SHP77 (cell line): ENCODE measurements around the gene EHD1.
A peak's percentile ranks its signal among the peaks of the same experiment; 100 is the strongest.

Source experiments
- DNase-seq, 2 experiments: peaks; one replicate each; lab custom pipeline; 2025; lab: John Stamatoyannopoulos, UW

Gene EHD1

DNA sequence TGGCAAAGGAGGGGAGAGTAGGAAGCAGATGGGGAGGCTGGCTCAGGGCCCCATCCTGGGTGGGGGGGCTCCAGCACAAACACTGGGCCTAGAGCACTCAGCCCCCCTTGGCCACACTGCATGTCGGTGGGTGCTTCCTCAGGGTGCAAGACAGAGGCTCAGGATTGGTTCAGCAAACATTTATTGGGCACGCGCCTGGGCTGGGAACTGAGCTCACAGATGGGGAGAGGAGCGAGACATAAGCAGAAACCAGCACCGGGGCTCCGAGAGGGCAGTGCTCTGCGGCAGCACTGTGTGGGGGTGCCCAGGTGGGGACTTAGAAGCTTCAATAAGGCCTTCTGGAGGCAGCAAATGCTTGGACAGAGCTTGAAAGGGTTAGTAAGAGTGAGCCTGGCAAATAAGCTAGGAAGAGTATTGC lies 12.1 kb upstream of the EHD1 start:
- DNase-seq, result no peak

DNA sequence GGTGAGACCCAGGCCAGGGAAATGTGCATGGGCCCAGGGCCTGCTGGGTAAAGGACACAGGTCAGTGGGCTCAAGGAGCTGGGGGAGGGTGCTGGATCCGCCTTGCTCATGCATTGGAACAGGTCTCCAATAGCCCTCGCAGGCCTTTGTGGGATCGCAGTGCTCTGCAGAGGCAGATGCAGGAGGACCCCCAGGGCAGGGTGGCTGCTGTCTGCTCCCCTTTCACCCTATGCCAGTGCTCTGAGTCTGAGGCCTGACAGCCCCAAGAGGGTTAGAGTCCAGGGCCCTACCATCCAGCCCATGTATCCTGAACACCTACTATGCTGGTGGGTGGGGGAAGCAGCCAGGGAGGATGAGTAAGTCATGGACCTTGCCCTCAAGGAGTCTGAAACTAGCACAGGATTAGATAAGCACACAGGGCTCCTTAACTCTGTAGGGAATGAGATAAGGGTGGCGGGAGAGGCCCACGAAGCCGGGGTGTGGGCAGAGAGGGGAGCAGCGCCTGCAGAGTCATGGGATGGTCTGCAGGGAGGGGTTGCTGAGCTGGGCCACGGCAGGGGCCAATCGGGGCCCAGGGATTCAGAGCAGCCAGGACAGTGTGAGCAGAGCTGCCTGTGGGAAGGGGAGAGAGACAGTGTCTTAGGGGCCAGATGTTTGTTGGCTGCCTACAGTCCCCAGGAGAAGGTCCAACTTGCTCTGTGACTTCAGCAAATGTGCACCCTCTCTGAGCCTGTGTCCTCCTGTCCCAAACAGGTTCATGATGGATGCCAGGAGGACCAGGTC lies 10.5 kb upstream of the EHD1 start:
- no peak for DNase-seq

DNA sequence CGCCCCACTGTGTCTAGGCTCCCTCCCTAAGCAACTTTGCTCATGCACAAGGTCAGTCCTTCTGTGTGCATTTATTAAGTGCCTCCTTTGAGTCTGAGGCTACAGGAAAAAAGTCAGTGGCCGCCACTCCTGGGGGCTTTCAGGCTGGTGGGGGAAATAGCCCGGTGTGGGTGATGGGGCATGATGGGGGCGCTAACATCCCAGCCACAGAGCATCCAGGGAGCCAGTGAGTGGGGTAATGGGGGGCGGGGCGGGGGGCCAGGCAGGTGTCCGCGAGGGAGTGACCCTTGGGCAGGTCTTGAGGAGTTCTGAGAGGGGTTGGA lies 9.9 kb upstream of the EHD1 start:
- no peak for DNase-seq

DNA sequence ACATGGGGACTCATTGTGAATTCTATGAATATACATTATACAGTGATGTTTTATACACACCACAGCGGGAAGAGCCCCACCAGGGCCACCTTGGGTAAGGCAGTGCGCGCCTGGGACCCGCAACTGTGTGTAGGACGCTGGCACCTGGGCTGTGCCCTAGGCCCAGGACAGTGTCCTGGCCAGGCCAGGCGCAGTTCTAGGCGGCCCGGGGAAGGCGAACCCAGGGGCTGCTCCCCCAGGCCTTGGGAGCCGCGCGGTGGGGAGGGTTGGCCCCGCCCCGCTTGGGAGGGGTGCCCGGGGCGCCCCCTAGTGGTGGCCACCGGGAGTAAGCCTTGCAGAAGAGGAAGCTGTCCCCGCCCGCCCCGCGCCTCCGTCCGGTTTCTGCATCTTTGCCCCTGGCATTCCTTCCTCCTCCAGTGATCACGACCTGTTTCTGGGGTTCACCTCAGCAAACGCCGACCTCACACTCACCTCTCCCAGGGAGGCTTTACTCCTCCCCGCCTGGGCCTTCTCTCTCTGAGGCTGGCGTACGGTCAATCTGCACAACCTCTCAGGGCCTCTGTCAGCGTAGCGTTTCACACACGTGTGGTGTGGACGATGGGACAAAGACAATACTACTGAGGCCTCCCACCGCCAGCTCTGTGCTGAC lies 9.5 kb upstream of the EHD1 start:
- peak; percentile 62 to 69 for DNase-seq

DNA sequence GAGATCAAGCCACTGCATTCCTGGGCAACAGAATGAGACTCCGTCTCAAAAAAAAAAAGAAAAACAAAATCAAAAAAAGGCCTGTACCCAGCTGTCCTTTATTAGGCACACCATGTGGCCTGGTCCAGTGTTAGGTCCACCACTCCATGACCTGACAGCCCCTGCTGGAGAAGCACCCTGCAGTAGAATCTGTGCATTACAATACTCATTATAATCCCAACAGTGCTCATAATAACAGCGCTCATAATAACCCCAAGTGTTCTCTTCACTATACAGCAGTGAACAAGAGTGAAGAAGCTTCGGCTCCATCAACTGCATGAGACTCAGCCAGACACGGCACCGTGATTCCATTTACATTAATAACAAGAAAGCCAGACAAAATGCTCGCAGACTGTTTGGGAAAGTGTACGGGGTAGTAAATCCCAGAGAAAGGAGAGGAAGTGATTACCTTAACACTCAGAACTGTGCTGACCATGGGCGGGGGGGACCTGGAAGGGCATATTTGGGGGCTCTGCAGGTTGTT lies 8.9 kb upstream of the EHD1 start:
- peak in 1 of 2 experiments; percentile 21 for DNase-seq

DNA sequence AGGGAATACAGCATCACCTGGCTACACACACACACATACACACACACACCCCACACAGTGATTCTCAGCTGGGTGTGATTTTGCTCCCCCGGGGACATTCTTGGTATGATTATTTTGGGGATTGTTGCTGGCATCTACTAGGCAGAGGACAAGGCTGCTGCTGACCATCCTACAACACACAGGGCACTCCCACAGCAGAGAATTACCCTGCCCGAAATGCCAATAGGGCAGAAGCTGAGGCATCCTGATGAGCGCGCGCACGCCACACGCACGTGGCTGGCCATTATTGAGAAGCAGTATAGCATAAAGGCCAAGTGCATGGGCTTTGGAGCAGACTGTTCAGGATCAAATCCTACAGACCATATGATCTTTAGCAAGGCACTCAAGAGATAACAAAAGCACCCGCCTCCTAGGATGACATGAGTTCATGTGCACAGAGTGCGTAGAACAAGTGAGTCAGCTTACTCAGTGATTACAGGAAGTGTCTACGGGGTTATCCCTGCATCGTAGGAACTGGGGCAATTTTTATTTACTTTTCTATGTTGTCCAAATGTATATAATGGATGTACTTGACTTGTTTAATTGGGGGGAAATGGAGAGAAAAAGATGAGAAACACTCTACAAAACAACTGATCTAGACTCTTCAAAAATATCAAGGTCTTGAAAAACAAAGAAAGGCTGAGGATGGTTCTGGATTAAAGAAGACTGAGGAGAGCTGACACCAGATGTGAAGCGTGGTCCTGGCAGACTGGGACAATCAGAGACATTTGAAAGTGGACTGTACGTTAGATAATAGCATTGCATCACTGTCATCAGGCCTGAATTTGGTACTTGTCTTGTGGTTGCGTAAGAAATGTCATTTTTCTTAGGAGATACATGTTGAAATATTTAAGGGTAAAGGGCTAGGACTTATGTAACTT lies 7.2 kb upstream of the EHD1 start:
- no peak for DNase-seq

DNA sequence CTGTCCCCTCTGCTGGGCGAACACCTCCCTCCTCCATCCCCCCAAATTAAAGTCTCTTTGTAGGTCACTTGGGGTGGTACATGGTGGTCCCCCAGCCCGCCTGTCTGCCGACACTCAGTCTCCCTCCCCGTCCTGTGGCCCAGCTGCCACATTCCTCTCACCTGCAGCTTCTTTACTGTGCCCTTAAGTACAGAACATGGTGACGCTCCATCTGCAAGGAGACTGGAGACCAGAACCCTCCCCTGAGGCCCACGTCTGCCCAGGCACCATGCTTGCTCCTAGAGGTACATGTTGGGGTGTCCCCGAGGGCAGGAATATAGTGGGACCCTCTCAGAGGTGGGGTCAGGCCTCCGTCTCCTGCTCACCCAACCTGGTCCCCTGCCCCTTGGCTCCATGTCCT lies 5.6 kb upstream of the EHD1 start:
- no peak for DNase-seq

DNA sequence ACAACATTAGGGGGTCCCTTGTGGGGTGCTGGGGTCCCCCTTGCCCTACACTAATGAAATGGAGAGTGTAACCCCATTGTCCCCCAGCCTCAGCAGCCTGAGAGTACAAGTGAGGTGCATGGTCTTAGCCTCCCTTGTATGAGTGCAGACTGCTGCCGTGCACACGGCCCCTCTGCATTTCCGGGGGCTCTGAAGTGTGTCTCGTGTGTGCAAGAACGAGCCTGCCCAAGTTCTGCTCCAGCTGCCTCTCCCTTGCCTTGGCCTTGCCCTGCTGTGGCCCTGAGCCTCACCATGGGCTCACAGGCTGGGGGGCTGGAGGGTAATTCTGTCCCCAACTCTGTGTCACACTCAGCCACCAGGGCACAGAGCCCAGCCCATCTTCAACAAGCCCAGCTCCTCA lies 5.2 kb upstream of the EHD1 start:
- DNase-seq, result no peak

DNA sequence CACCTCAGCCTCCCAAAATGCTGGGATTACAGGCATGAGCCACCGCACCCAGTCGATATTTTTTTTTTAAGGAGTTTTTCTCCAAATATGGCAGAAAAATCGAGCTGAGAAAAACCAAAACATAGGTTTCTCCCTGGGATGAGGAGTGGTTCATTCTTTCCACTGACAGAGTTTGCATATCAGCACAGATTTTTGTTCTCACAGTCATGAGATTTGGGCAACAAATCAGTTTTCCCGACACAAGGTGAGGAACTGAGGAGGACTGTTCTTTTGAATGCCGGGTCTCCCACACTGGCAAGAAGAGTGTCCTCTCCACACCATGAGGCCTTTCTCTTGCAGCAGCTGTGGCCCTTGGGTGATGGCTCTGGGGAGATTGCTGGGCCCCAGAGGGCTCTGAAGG lies 3.8 kb upstream of the EHD1 start:
- DNase-seq, result no peak

DNA sequence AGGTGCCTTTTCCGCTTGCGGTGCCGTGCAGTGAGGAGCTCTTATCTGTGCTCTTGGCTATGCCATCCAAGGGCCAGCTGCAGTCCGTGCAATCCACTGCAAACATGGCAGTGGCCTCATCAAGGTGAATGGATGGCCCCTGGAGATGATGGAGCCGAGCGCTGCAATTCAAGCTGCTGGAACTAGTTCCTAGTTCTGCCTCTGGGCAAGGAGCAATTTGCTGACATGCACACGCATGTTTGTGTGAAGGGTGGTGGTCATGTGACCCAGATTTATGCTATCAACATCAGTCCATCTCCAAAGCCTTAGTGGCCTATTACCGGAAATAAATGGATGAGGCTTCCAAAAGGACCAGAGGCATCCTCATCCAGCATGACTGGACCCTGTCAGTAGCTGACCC lies 3.1 kb upstream of the EHD1 start:
- DNase-seq, result no peak

DNA sequence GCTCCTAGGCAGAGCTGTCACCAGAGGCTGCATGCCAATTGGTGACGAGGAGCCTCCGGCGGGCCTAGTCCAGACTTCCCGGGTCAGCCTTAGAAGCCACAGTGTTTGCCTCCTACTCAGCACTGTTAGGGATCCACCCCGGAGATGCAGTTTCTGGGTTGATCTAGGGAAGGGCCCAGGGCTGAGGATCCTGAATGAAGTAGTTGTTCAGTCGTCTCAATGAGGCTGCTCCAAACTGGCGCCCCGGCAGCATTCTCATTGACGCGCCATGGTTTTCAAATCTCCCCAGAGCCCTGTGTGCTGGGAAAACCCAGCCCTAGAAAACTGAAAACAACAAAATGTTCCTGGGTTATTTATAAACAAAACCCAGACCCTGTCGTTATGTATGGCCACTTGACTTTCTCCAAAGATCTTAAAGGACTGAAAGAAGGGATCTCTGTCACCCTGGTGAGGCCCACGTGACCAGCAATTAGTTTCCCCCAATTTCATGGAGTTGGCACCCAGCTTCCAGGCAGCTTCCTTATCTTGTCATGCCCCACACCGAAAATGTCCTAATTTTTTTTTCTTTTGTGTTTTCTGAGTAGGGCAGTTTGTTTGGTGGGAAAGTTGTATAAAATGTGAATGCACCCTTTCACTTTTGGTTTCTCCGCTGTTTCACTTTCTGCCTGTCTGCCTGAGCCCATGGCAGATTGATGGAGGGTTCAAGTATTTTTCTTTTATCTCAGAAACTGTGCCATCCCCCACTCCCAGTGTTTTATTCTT lies 2.0 kb upstream of the EHD1 start:
- DNase-seq, result no peak

DNA sequence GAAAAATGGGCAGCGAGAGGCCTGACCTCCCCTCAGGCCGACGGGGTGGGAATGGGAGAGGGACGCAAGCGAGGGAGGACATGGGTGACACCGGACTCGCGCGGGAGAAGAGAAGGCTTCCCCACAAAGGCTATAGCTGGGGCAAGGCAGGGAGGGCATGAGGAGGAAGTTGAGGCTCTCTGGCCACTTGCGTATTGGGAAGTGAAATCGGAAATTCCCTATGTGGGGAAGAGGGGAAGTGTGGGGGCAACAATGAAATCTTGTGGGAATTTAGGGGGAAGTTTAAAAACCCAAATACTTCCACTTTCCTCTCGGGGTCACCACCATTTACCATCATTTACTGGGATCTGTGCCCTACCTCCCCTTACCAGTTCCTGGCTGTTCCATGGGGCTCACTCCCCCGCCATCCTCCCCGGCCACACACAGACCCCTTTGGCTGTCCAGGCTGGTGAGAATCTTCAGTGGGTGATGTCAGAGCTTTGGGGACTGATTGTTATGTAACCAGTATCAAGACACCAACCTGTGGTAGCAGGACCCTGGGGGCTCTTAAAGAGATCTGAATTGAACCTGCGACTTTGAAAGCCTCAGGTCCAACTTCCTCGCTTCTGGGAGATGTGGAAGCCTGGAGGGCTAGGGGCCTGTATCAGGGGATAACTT lies 951 bp upstream of the EHD1 start:
- no peak for DNase-seq

DNA sequence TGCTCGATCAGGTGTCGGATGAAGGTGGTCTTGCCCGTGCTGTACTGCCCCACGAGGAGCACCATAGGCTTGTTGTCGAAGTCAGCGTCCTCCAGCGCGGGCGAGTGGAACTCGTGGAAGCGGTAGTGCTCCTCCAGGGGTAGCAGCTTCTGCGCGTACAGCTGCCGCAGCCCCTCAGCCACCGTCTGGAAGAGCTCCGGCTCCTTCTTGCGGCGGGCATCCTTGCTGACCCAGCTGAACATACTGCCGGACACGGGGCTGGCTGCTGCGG lies 263 bp downstream of the EHD1 start:
- DNase-seq, result no peak

DNA sequence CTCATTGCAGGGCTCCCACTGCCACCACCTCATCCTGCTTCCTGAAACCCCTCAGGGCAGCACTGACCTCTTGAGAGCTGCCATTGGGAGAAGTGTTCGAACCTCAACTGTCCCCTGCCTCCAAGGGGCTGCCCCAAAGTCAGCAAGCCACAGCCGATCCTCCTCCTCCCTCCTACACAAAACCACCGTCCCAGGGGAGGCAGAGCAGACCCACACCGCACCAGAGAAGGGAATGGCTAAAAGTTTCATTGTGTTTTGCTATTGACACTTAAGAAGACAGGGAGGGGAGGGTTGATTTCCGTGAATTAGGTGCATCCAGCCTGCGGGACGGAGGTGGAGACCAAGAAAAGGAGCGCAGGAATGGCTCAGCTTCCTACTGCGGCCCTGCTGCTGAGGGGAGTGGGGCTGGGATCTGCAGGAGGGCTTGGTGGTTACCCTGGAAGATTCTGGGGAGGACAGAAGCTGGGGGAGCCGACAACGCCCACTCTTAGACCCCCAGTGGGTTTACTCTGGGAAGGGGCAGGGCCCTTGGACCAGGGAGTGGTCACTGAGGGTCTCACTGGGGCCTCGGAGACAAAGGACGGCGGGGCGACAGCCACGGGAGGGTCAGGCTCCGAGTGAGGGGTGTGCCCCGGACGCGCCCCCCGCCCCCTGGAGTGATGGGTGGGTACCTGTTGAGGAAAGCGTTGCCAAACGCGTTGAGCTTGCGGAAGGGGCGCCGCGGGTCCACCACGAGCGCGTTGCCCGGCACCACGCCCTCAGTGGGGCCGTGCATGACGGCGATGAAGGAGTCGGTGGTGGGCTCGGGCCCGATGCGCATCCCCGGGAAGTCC lies 815 bp downstream of the EHD1 start:
- DNase-seq, result no peak

DNA sequence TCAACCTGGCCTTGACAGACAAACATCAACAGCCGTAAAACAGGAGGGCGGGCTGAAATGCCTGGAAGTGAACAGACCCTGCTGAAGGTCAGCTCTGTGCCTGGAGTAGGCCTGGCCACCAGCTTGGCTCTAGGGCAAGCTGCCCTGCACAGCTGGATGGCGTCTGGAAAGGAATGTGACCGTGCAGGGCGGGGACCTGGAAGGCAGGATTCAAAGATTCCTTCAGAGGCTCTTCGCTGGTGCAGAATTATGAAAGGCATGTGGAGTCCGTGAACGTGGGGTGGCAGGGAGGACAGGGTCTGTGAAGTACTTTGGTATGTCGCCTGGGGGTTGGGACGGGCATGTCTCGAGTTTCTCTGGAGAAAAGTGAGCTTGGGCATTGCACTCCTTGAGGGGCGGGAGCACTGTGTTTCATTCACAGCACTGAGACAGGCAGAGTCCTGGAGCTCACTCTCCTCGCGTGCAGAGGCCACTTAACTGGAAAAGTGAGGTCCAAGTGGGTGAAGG lies 1.5 kb downstream of the EHD1 start:
- no peak for DNase-seq

DNA sequence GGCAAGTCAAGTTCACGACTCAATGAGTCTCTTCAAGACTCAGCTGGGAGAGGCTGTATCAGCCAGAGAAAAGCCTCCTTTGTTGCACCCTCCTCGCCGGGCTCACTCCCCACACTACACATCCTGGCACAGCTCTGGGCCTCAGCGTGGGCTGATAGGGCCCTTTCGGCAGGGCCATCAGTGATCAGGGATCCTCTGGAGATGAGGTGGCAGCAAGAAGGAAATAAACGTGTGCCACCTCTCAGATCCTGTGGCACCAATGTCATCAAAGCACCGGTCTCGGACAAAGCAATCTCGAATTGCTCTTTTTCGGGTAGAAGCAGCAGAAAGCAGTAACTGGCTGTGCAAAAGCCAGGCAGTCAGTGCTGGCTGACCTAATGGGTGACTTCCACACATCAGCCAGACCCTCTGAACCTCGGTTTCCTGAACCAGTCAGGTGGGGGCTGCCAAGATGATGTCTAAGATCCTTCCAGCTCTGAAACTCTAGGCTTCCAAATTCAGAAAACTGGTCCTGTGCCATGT lies 2.1 kb downstream of the EHD1 start:
- DNase-seq, result no peak

DNA sequence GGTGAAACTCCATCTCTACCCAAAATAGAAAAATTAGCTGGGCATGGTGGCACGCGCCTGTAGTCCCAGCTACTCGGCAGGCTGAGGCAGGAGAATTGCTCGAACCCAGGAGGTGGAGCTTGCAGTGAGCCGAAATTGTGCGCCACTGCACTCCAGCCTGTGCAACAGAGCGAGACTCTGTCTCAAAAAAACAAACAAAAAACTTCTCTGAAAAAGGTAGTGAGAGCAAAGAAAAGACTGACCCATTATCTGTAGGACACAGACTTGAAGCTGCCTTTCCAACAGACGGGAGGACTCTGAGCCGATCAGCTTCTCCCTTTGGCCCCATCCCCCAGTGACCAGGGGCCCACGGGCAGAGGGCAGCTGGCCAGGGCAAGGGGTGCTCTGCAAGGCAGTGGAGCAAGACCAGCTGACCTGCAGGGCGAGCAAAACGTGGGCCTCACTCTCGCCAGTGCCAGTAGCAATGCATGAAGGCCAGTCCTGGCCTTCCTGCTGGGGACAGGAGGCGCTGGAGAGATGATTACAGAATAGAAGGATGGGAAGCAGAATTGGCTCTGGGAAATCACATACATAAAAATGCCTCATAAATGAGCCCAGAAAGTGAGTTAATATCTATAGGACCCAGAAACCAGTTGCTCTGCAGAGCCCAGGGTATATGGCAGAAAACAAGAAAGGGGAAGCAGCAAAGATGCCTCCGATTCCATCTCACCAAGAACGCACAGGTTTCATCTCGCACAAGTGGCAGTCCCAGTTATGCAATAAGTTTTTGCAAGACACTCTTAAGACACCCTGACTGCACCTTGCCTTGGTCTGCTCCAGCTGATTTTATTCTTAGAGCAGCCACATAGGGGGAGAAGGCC lies 2.8 kb downstream of the EHD1 start:
- DNase-seq, result no peak

DNA sequence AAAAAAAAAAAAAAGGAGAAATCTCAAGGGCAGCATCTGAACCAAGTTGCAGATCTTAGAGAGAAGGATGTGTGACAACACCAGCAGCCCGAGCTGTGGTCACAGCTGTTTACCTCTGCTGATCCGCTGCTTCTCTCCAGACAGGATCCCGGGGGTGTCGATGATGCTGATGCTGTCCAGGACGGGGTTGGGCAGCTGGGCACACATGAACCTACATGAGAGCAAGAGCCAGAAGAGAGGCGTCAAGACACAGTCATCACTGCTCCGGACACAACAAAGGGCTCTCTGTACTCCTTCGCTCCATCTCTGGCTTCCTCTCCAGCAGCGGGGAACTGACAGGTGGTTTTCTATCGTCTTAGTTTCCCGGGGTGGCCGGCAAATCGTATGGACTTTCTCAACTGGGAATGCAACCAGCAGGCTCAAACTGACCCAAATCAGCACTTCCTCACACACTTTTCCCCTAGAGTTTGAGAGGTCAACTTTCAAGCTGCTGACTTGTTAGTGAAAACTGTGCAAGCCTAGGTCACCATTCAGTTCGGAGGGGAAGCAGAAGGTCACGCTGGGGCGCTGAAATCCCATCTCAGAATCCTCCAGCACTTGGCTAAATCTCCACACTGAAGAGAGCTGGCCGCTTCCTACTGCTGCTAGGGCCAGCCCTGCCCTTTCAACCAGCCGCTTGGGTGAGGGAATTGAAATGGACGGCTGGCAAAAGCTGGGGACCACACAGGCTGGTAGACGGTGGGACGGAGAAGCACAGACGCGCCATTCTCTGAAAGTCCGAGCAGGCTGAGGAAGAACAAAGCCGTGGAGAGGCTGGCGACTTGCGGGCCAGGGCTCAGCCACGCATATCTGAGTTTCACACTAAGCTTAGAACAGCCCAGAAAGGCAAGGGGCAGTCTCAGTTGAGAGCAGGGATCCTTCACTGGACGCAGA lies 3.8 kb downstream of the EHD1 start:
- DNase-seq, result no peak
